CD14-positive monocyte (primary cell): ENCODE results near the gene WIPF2. TPM values are rescaled to one million over a fixed set of nuclear protein-coding genes. Genes with fewer than 3 reads are reported as not detected.

ENCODE experiments used
- DNase-seq, 3 donors: peaks; one replicate each; pipeline ENCODE4 v3.0.0-alpha.2; 2011 to 2022
- H2AFZ ChIP-seq: 2 replicates; pipeline ENCODE4 v1.6.0; 2012; ENCODE audit warnings: mild to moderate bottlenecking, low read depth, low read length, inconsistent platforms; ENCODE audit not compliant: insufficient read depth, poor library complexity, severe bottlenecking
- H3K27ac ChIP-seq, 2 donors: 1 replicate in 1 of 2; 2 replicates in 1 of 2; pipeline ENCODE4 v1.5.1; 2012 to 2013; ENCODE audit warnings: low read length in 2 of 2, control low read depth in 1 of 2, inconsistent platforms in 1 of 2, low read depth in 1 of 2, mild to moderate bottlenecking in 1 of 2
- H3K27me3 ChIP-seq, 2 donors: one replicate each; pipeline versions ENCODE4 v1.6.0 to v1.6.1; 2011 to 2013; ENCODE audit warnings: low read length in 2 of 2; ENCODE audit not compliant: control insufficient read depth in 2 of 2, insufficient read depth in 2 of 2
- H3K36me3 ChIP-seq, 2 donors: replicated peaks in 1 of 2; 1 replicate in 1 of 2; 2 replicates in 1 of 2; pipeline versions ENCODE4 v1.5.1 to v1.6.1; 2012 to 2013; ENCODE audit warnings: low read length in 2 of 2, control low read depth in 1 of 2, inconsistent platforms in 1 of 2, mild to moderate bottlenecking in 1 of 2; ENCODE audit not compliant: insufficient read depth in 2 of 2, control insufficient read depth in 1 of 2
- H3K4me1 ChIP-seq, 2 donors: 1 replicate in 1 of 2; 2 replicates in 1 of 2; pipeline versions ENCODE4 v1.5.1 to v1.6.1; 2012 to 2013; ENCODE audit warnings: low read length in 2 of 2, control low read depth in 1 of 2, inconsistent platforms in 1 of 2, mild to moderate bottlenecking in 1 of 2, moderate library complexity in 1 of 2; ENCODE audit not compliant: insufficient read depth in 2 of 2, control insufficient read depth in 1 of 2
- H3K4me2 ChIP-seq: replicated peaks from 2 replicates; pipeline ENCODE3; 2012; ENCODE audit warnings: low read length, moderate library complexity, mild to moderate bottlenecking; ENCODE audit not compliant: poor library complexity, severe bottlenecking; ENCODE audit errors: extremely low read depth
- H3K4me3 ChIP-seq, 3 experiments: fragments of 200-600 bp in 1 of 3; sonication (generic) in 1 of 3; replicated peaks in 1 of 3; 1 replicate in 2 of 3; 2 replicates in 1 of 3; pipeline ENCODE4 v1.5.1; 2011 to 2013; ENCODE audit warnings: low read length in 3 of 3, mild to moderate bottlenecking in 3 of 3, control low read depth in 2 of 3, low read depth in 2 of 3, inconsistent platforms in 1 of 3, moderate library complexity in 1 of 3
- H3K79me2 ChIP-seq: 2 replicates; pipeline ENCODE4 v1.6.0; 2012; ENCODE audit warnings: mild to moderate bottlenecking, control low read depth, inconsistent platforms, low read length, moderate library complexity; ENCODE audit not compliant: insufficient read depth
- H3K9ac ChIP-seq: 2 replicates; pipeline ENCODE4 v1.6.0; 2017; ENCODE audit warnings: low read length, mild to moderate bottlenecking; ENCODE audit not compliant: insufficient read depth, poor library complexity, severe bottlenecking
- H3K9me3 ChIP-seq, 2 donors: replicated peaks in 1 of 2; 1 replicate in 1 of 2; 2 replicates in 1 of 2; pipeline versions ENCODE4 v1.5.1 to v1.6.1; 2012 to 2013; ENCODE audit warnings: low read length in 2 of 2, control low read depth in 1 of 2; ENCODE audit not compliant: control insufficient read depth in 1 of 2, insufficient read depth in 1 of 2
- H4K20me1 ChIP-seq: 2 replicates; pipeline ENCODE4 v1.6.0; 2012; ENCODE audit warnings: mild to moderate bottlenecking, low read length, control low read depth, moderate library complexity; ENCODE audit not compliant: insufficient read depth
- H3K27ac Mint-ChIP-seq, 7 donors: one replicate each; pipeline ENCODE4 v1.8.0; 2020; ENCODE audit warnings: mild to moderate bottlenecking in 7 of 7, mixed read lengths in 7 of 7, moderate library complexity in 6 of 7, inconsistent platforms in 2 of 7
- H3K27me3 Mint-ChIP-seq, 3 donors: one replicate each; pipeline ENCODE4 v1.8.0; 2021 to 2022; ENCODE audit warnings: low read depth in 3 of 3, mild to moderate bottlenecking in 3 of 3, mixed read lengths in 3 of 3, moderate library complexity in 3 of 3, inconsistent platforms in 1 of 3
- H3K36me3 Mint-ChIP-seq, 2 donors: one replicate each; pipeline ENCODE4 v1.8.0; 2020; ENCODE audit warnings: mixed read lengths in 2 of 2, inconsistent platforms in 1 of 2, mild to moderate bottlenecking in 1 of 2
- H3K4me1 Mint-ChIP-seq: one replicate; pipeline ENCODE4 v1.8.0; 2020; ENCODE audit warnings: mild to moderate bottlenecking, mixed read lengths
- H3K4me3 Mint-ChIP-seq, 2 donors: one replicate each; pipeline ENCODE4 v1.8.0; 2020; ENCODE audit warnings: mild to moderate bottlenecking in 2 of 2, mixed read lengths in 2 of 2, moderate library complexity in 1 of 2
- H3K9me3 Mint-ChIP-seq, 7 donors: one replicate each; pipeline ENCODE4 v1.8.0; 2020 to 2022; ENCODE audit warnings: mixed read lengths in 7 of 7, mild to moderate bottlenecking in 6 of 7, moderate library complexity in 6 of 7, inconsistent platforms in 2 of 7
- CTCF ChIP-seq: fragments of 200-600 bp; IDR thresholded peaks from one replicate; pipeline ENCODE4 v1.8.0; 2022; ENCODE audit warnings: antibody characterized with exemption, mild to moderate bottlenecking
- WGBS: methylation state at CpG from one replicate; pipeline ENCODE4 v1.1.5; 2013; ENCODE audit warnings: missing lambda C conversion rate; ENCODE audit not compliant: insufficient coverage; 5-methylcytosine and 5-hydroxymethylcytosine counted together
- intact Hi-C, 2 donors: fragments of 100-400 bp; cut with micrococcal nuclease; formaldehyde crosslinking; loops; one replicate each; pipeline versions ENCODE4 v1.15.0 to v1.15.1; 2023
- polyA plus RNA-seq, 3 donors: library from polyadenylated mRNA; depleted of rRNA in 1 of 3; unstranded in 2 of 3; stranded (reverse) in 1 of 3; fragments of 300-500 nt in 2 of 3; fragments of >200 nt in 1 of 3; fragmentation: Illumina TruSeq in 2 of 3; gene quantifications; 1 replicate in 2 of 3; 2 replicates in 1 of 3; pipeline ENCODE4 v1.2.3, GENCODE V29; 2012 to 2021

WIPF2 gene
- polyA plus RNA-seq, 3 donors: 5.2 to 9.7 (median 8.4) TPM

DNA sequence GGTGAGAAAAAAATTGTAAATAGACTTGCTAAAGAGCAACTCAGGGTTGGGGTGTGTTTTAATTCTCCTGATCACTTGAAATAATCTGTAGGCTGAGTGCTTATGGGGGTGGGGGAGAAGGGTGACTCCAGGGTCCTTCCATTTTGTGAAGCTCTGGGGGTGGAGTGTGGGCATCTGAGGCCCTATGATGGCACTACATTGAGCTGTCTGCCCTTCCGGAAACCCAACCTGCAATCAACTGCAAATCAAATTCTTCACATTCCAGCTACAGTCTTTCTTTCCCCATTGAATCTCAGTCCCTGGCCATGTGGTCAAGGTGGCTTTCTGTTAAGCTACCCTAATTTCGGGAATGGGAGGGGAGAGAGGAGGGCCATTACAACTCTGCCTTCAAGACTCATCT is 62.6 kb downstream of the WIPF2 start:
- peaks cover 0 to 1% (median 0%) of the 10 kb centered on the region in 3 donors for H3K27me3 Mint-ChIP-seq
- H3K79me2 ChIP-seq: no peaks in the 10 kb centered on the region
- H3K4me1 ChIP-seq: no peaks in the 10 kb centered on the region
- DNase-seq: no peak
- no peaks in the 10 kb centered on the region for H3K9me3 Mint-ChIP-seq
- H3K4me3 Mint-ChIP-seq: no peak overlapping the region
- no peak for TF ChIP-seq CTCF
- H3K4me2 ChIP-seq: no peak overlapping the region
- no peak overlapping the region for H3K4me3 ChIP-seq
- no CpG with 5 or more reads among the region's 2 CpGs for WGBS
- peaks cover 55 to 72% of the 10 kb centered on the region in 2 donors for H3K36me3 ChIP-seq
- H3K9ac ChIP-seq: no peak overlapping the region
- no peaks in the 10 kb centered on the region for H3K9me3 ChIP-seq
- H3K27me3 ChIP-seq: no peaks in the 10 kb centered on the region
- H3K36me3 Mint-ChIP-seq: peaks cover 54 to 68% of the 10 kb centered on the region in 2 donors
- H3K27ac ChIP-seq: no peak overlapping the region
- intact Hi-C loops: loop anchor here in 1 of 2 donors (10.0 kb wide), 1 partner anchor 167 kb away; no protein-coding TSS in a partner anchor
- H4K20me1 ChIP-seq: no peaks in the 10 kb centered on the region
- no peak overlapping the region for H2AFZ ChIP-seq
- peak overlapping the region in 2 of 7 donors; percentile 60 to 78 for H3K27ac Mint-ChIP-seq
- peaks cover 2% of the 10 kb centered on the region for H3K4me1 Mint-ChIP-seq

DNA sequence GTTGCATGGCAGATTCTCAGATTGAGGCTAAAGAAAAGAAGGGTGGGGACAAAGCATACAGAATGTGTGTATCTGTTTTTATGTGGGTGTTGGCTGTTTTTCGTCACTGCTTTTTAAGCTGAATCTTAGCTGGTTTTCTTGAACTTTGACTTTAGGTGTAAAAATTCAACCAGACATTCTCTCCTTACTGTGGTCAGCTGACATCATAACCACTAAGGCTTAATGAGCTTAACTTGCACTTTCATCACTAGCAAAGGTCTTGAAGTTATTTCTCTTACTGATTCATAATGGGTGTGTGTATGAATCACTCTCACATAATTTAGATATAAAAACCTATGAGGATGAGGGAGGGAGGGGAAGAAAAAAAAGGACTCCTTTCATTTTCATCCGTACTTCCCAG is 64.6 kb downstream of the WIPF2 start:
- Histone ChIP-seq H3K27ac (no peak overlapping the region), H3K4me2 (no peak overlapping the region), H3K79me2 (peaks cover 8% of the 10 kb centered on the region), H3K9me3 (no peaks in the 10 kb centered on the region), H3K9ac (no peak overlapping the region), H2AFZ (no peak overlapping the region), H3K4me1 (peaks cover 10 to 11% of the 10 kb centered on the region in 2 donors), H3K36me3 (peaks cover 37 to 52% of the 10 kb centered on the region in 2 donors), H3K27me3 (no peaks in the 10 kb centered on the region), H3K4me3 (no peak overlapping the region), H4K20me1 (no peaks in the 10 kb centered on the region)
- TF ChIP-seq CTCF: no peak
- Mint-ChIP-seq H3K27ac (no peak overlapping the region), H3K27me3 (peaks cover 0 to 1% (median 0%) of the 10 kb centered on the region in 3 donors), H3K36me3 (peaks cover 39 to 48% of the 10 kb centered on the region in 2 donors), H3K9me3 (no peaks in the 10 kb centered on the region), H3K4me1 (peaks cover 13% of the 10 kb centered on the region), H3K4me3 (no peak overlapping the region)
- DNase-seq: peak in 1 of 3 donors; percentile 16
- WGBS: no CpG with 5 or more reads among the region's 2 CpGs
- intact Hi-C loops: loop anchor here in 1 of 2 donors (10.0 kb wide), 1 partner anchor 169 kb away; no protein-coding TSS in a partner anchor
